ENCODE data around the gene B4GALT5.

GRCh38 chr20:49595346-49595745 is 118.3 kb downstream of the B4GALT5 start:
- TF ChIP-seq POLR2A (IDR thresholded peaks at IDR 0.05) (no peak), POLR2AphosphoS5 (IDR thresholded peaks at IDR 0.05) (no peak), CTCF (IDR thresholded peaks at IDR 0.05) (no peak)
